HepG2 (cell line): ENCODE results near the gene SMARCE1. TPM values are rescaled to one million over a fixed set of nuclear protein-coding genes. Genes with fewer than 3 reads are reported as not detected.

Source experiments
- ATAC-seq: fragments of 200-7000 bp; cut with Tn5 transposase; 3 replicates; pipeline ENCODE4 v1.9.1; 2020; ENCODE audit warnings: mild to moderate bottlenecking, moderate library complexity
- BruUV-seq: library from RNA; stranded (reverse); fragments of 400-500 nt; replicated peaks from 2 replicates; lab custom pipeline; 2021; lab: Mats Ljungman, UMichigan
- CTCF ChIA-PET: fragments of 300-600 bp; formaldehyde crosslinking; extraction: SDS; loops from one replicate; lab custom pipeline; 2021; ENCODE audit warnings: low total read pairs, inconsistent platforms, low intra/inter-chr PET ratio; lab: Yijun Ruan, JAX
- POLR2A ChIA-PET: fragments of 350-600 bp; sonication (Branson Sonifier 250); formaldehyde crosslinking; loops from one replicate; lab custom pipeline; 2020; ENCODE audit warnings: antibody characterized with exemption, inconsistent platforms; lab: Yijun Ruan, JAX
- DNase-seq: peaks from one replicate; pipeline ENCODE4 v3.0.0-alpha.2; 2015; ENCODE audit warnings: low spot score
- FAIRE-seq: peaks from 3 replicates; lab custom pipeline; 2011; peaks lifted over from hg19 to GRCh38; lab: Jason Lieb, UNC
- H2AFZ ChIP-seq: one replicate; pipeline ENCODE4 v1.6.1; 2011; ENCODE audit warnings: low read length, inconsistent platforms
- H3K27ac ChIP-seq: fragments of 300-600 bp; 3 replicates; pipeline ENCODE4 v1.8.0; 2011; ENCODE audit warnings: mixed run types, mild to moderate bottlenecking, mixed read lengths, low read length, inconsistent platforms; ENCODE audit not compliant: insufficient read depth; ENCODE audit errors: extremely low read length
- H3K27me3 ChIP-seq, 2 experiments: fragments of 200-600 bp in 1 of 2; 2 replicates in 1 of 2; 3 replicates in 1 of 2; pipeline versions ENCODE4 v1.6.0 to v1.8.0; 2011; ENCODE audit warnings: low read length in 2 of 2, mild to moderate bottlenecking in 2 of 2, moderate library complexity in 2 of 2, inconsistent platforms in 1 of 2; ENCODE audit not compliant: insufficient read depth in 2 of 2, control insufficient read depth in 1 of 2
- H3K36me3 ChIP-seq, 2 experiments: fragments of 200-600 bp in 1 of 2; replicated peaks in 1 of 2; 2 replicates in 1 of 2; 3 replicates in 1 of 2; pipeline versions ENCODE4 v1.5.1 to v1.8.0; 2011; ENCODE audit warnings: low read length in 2 of 2, inconsistent platforms in 1 of 2; ENCODE audit not compliant: insufficient read depth in 2 of 2, control insufficient read depth in 1 of 2
- H3K4me1 ChIP-seq: 2 replicates; pipeline ENCODE4 v1.5.1; 2012; ENCODE audit warnings: low read length, inconsistent platforms; ENCODE audit not compliant: insufficient read depth
- H3K4me2 ChIP-seq: 2 replicates; pipeline ENCODE4 v1.6.0; 2011; ENCODE audit warnings: low read depth, low read length, inconsistent platforms
- H3K4me3 ChIP-seq, 3 experiments: fragments of 200-600 bp in 1 of 3; sonication (generic), shearing (Covaris generic) in 1 of 3; replicated peaks in 1 of 3; 2 replicates each; pipeline ENCODE4 v1.5.1; 2011 to 2016; ENCODE audit warnings: low read length in 3 of 3, inconsistent platforms in 2 of 3, low read depth in 2 of 3, mild to moderate bottlenecking in 2 of 3, control low read depth in 1 of 3, mixed read lengths in 1 of 3; ENCODE audit not compliant: insufficient read depth in 1 of 3
- H3K79me2 ChIP-seq: one replicate; pipeline ENCODE4 v1.6.1; 2011; ENCODE audit warnings: low read length, inconsistent platforms; ENCODE audit not compliant: insufficient read depth
- H3K9ac ChIP-seq: 2 replicates; pipeline ENCODE4 v1.6.0; 2011; ENCODE audit warnings: mild to moderate bottlenecking, low read depth, low read length, inconsistent platforms; ENCODE audit not compliant: insufficient read depth
- H3K9me3 ChIP-seq: 2 replicates; pipeline ENCODE4 v1.5.1; 2012; ENCODE audit warnings: mild to moderate bottlenecking, low read length
- H4K20me1 ChIP-seq: 2 replicates; pipeline ENCODE4 v1.6.0; 2011; ENCODE audit warnings: inconsistent platforms, mild to moderate bottlenecking, low read length, moderate library complexity; ENCODE audit not compliant: insufficient read depth
- ADNP ChIP-seq: sonication (generic); formaldehyde crosslinking; IDR thresholded peaks from 2 replicates; pipeline ENCODE4 v1.4.0; 2020; ENCODE audit warnings: missing genetic modification reagents
- BHLHE40 ChIP-seq: IDR thresholded peaks from 2 replicates; pipeline ENCODE4 v1.6.1; 2011; ENCODE audit warnings: low read length, improper control_type of control experiment
- CCAR2 ChIP-seq: fragments of 200-400 bp; formaldehyde crosslinking; optimal IDR thresholded peaks from 2 replicates; pipeline ENCODE3; 2018; ENCODE audit warnings: low read depth, mild to moderate bottlenecking, low read length, moderate library complexity
- HHEX ChIP-seq: IDR thresholded peaks from 2 replicates; pipeline ENCODE4 v1.6.1; 2016; ENCODE audit warnings: control low read depth
- HIVEP1 ChIP-seq: sonication (generic); formaldehyde crosslinking; IDR thresholded peaks from 2 replicates; pipeline ENCODE4 v1.4.0; 2020; ENCODE audit warnings: mild to moderate bottlenecking, missing genetic modification reagents
- NFYB ChIP-seq: sonication (generic); formaldehyde crosslinking; IDR thresholded peaks from 2 replicates; pipeline ENCODE4 v1.4.0; 2020; ENCODE audit warnings: missing genetic modification reagents
- ZFP91 ChIP-seq: sonication (generic); formaldehyde crosslinking; IDR thresholded peaks from 2 replicates; pipeline ENCODE4 v1.9.0; 2022; ENCODE audit warnings: missing genetic modification reagents, mild to moderate bottlenecking, borderline replicate concordance
- ZNF121 ChIP-seq: sonication (generic); formaldehyde crosslinking; IDR thresholded peaks from 2 replicates; pipeline ENCODE4 v1.5.0; 2020; ENCODE audit warnings: mild to moderate bottlenecking, missing genetic modification reagents
- ZNF567 ChIP-seq: sonication (generic); formaldehyde crosslinking; IDR thresholded peaks from 2 replicates; pipeline ENCODE4 v1.8.1; 2023; ENCODE audit warnings: mild to moderate bottlenecking, missing genetic modification reagents, borderline replicate concordance
- WGBS: methylation state at CpG from one replicate; pipeline ENCODE4 v1.1.6; 2017; ENCODE audit warnings: low lambda C conversion rate; 5-methylcytosine and 5-hydroxymethylcytosine counted together
- in situ Hi-C: cut with HindIII; loops from 2 replicates; pipeline ENCODE4 v1.10.0; 2017; ENCODE audit warnings: low pct_unique_long_range_greater_than_20kb; ENCODE audit not compliant: extremely low pct_ligation_motif_present
- intact Hi-C: fragments of 100-400 bp; cut with micrococcal nuclease; formaldehyde crosslinking; loops from one replicate; pipeline ENCODE4 v1.10.0; 2022; ENCODE audit not compliant: unreplicated experiment
- polyA plus RNA-seq, 8 experiments: library from polyadenylated mRNA; depleted of rRNA in 3 of 8; stranded (reverse) in 7 of 8; unstranded in 1 of 8; fragments of >200 nt; fragmentation: Illumina TruSeq in 4 of 8; extraction: Trizol in 4 of 8; gene quantifications; 2 replicates each; pipeline versions ENCODE4 v1.2.1 to v1.2.3, GENCODE V29; 2011 to 2016; ENCODE audit warnings: low read depth in 4 of 8, missing spikeins in 1 of 8, mixed read lengths in 1 of 8; ENCODE audit not compliant: insufficient read depth in 1 of 8
- total RNA-seq, 5 experiments: library from RNA; depleted of rRNA; stranded (reverse); fragments of >200 nt; fragmentation: Illumina TruSeq; extraction: Trizol; gene quantifications; 2 replicates each; pipeline ENCODE4 v1.2.3, GENCODE V29; 2016; ENCODE audit warnings: low read depth in 1 of 5
- TF ChIP-seq, protein P1 (sequence below): sonication (generic); formaldehyde crosslinking; IDR thresholded peaks from 2 replicates; pipeline ENCODE4 v1.5.0; 2020; ENCODE audit warnings: mild to moderate bottlenecking, missing genetic modification reagents, borderline replicate concordance
- TF ChIP-seq, protein P2 (sequence below): sonication (generic); formaldehyde crosslinking; IDR thresholded peaks from 2 replicates; pipeline ENCODE4 v1.5.0; 2020; ENCODE audit warnings: mild to moderate bottlenecking, missing genetic modification reagents

The SMARCE1 gene
- total and polyA plus RNA-seq, 2 of the 13 experiments (the other 11 are each of a cell fraction or from before 2014, with no cell fraction given) = 43.5 to 127 TPM

- Histone ChIP-seq H3K9me3 (no peaks in the 10 kb centered on the region), H3K27me3 (peaks cover 4 to 20% of the 10 kb centered on the region in 2 experiments; a peak in 4 of 5 replicates), H3K9ac (no peak within 1 kb of the TSS), H3K36me3 (no peaks in the 10 kb centered on the region), H3K4me3 (no peak within 1 kb of the TSS), H4K20me1 (no peaks in the 10 kb centered on the region), H3K79me2 (no peaks in the 10 kb centered on the region), H3K4me1 (peaks cover 16% of the 10 kb centered on the region), H3K27ac (no peak within 1 kb of the TSS), H3K4me2 (peak within 1 kb of the TSS; percentile 41), H2AFZ (no peak within 1 kb of the TSS)
- in situ Hi-C loops (no loop called here), intact Hi-C loops (no loop called here)
- FAIRE-seq = no peak
- CTCF ChIA-PET = no interaction called here
- POLR2A ChIA-PET = interaction anchor here (1.4 kb wide), 1 partner anchor 16 kb away, joined by 3 read pairs; no protein-coding TSS in a partner anchor
- no peak for DNase-seq
- BruUV-seq = no TSS peak
- ATAC-seq = no peak
- 3% methylated on average over 12 of the region's 12 CpGs for WGBS
- TF ChIP-seq HHEX (CRISPR knock-in tag) (no peak), ZFP91 (CRISPR knock-in tag) (peak; percentile 36; the same call in 1 of the 2 replicates)
Measured at GRCh38 chr17:40664582-40665333, 17.1 kb upstream of the SMARCE1 start, which contains the start of gene KRT222. Gene KRT222 (minus strand): TSS chr17:40665177. CDS start chr17:40665099, 78 bp downstream.

- intact Hi-C loops = no loop called here
- FAIRE-seq = no peak
- TF ChIP-seq CCAR2 (no peak), ZNF121 (CRISPR knock-in tag) (no peak), HIVEP1 (CRISPR knock-in tag) (no peak), BHLHE40 (no peak), ZNF567 (CRISPR knock-in tag) (no peak), ADNP (no peak), NFYB (CRISPR knock-in tag) (no peak)
- TF ChIP-seq, protein P1, sequence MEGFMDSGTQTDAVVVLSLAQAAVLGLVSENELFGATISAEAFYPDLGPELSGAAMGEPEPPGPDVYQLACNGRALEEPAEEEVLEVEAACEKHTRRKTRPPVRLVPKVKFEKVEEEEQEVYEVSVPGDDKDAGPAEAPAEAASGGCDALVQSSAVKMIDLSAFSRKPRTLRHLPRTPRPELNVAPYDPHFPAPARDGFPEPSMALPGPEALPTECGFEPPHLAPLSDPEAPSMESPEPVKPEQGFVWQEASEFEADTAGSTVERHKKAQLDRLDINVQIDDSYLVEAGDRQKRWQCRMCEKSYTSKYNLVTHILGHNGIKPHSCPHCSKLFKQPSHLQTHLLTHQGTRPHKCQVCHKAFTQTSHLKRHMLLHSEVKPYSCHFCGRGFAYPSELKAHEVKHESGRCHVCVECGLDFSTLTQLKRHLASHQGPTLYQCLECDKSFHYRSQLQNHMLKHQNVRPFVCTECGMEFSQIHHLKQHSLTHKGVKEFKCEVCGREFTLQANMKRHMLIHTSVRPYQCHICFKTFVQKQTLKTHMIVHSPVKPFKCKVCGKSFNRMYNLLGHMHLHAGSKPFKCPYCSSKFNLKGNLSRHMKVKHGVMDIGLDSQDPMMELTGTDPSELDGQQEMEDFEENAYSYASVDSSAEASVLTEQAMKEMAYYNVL (CRISPR knock-in tag) = no peak
- TF ChIP-seq, protein P2, sequence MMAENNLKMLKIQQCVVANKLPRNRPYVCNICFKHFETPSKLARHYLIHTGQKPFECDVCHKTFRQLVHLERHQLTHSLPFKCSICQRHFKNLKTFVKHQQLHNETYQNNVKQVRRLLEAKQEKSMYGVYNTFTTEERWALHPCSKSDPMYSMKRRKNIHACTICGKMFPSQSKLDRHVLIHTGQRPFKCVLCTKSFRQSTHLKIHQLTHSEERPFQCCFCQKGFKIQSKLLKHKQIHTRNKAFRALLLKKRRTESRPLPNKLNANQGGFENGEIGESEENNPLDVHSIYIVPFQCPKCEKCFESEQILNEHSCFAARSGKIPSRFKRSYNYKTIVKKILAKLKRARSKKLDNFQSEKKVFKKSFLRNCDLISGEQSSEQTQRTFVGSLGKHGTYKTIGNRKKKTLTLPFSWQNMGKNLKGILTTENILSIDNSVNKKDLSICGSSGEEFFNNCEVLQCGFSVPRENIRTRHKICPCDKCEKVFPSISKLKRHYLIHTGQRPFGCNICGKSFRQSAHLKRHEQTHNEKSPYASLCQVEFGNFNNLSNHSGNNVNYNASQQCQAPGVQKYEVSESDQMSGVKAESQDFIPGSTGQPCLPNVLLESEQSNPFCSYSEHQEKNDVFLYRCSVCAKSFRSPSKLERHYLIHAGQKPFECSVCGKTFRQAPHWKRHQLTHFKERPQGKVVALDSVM (CRISPR knock-in tag) = no peak
Measured at GRCh38 chr17:40663252-40663651, 15.6 kb upstream of the SMARCE1 start.

More at GRCh38 chr17:40663252-40663651, 15.6 kb upstream of the SMARCE1 start:
- in situ Hi-C loops = no loop called here
- no peak overlapping the region for H3K27ac ChIP-seq
- no peaks in the 10 kb centered on the region for H3K36me3 ChIP-seq
- H3K9me3 ChIP-seq = no peaks in the 10 kb centered on the region
- no peak overlapping the region for H3K9ac ChIP-seq
- WGBS = 49% methylated on average over 3 of the region's 3 CpGs
- peaks cover 16% of the 10 kb centered on the region for H3K4me1 ChIP-seq
- ChIA-PET POLR2A (interaction anchor here (1.6 kb wide), 1 partner anchor 16 kb away, joined by 5 read pairs; the partner anchor contains the start of gene SMARCE1), CTCF (no interaction called here)
- no TSS peak for BruUV-seq
- ATAC-seq (no peak), DNase-seq (no peak)
- H3K4me3 ChIP-seq = no peak overlapping the region
- no peak overlapping the region for H2AFZ ChIP-seq
- no peaks in the 10 kb centered on the region for H4K20me1 ChIP-seq
- no peak overlapping the region for H3K4me2 ChIP-seq
- H3K27me3 ChIP-seq = peaks cover 4 to 20% of the 10 kb centered on the region in 2 experiments; a peak in 4 of 5 replicates
- no peaks in the 10 kb centered on the region for H3K79me2 ChIP-seq
